ENCODE measurements around the gene MFSD1. TPM values are rescaled to one million over a fixed set of nuclear protein-coding genes. Genes with fewer than 3 reads are reported as not detected.

Gene MFSD1
- polyA plus RNA-seq, 1 experiment = 89.9 TPM

GRCh38 chr3:158875700-158876099 lies 73.8 kb downstream of the MFSD1 start:
- no peak for DNase-seq (ENCODE audit: low read depth, low spot score)
- no peak overlapping the region for H3K27ac ChIP-seq (ENCODE audit: low read depth, low read length)
- H3K9me3 ChIP-seq (ENCODE audit: control insufficient read depth, insufficient read depth, low read length) = no peaks in the 10 kb centered on the region
- no peak overlapping the region for H3K4me3 ChIP-seq (ENCODE audit: low read depth, low read length)
- ChIA-PET POLR2A (no interaction called here), CTCF (interaction anchor here (0.5 kb wide), 1 partner anchor 85 kb away, joined by 5 read pairs; no protein-coding TSS in a partner anchor)
- H3K27me3 ChIP-seq (ENCODE audit: control insufficient read depth, insufficient read depth, low read length) = no peaks in the 10 kb centered on the region
- no peak for TF ChIP-seq CTCF (IDR thresholded peaks at IDR 0.05; ENCODE audit: low read depth, low read length)

Other genes with a start within 250 kb of the MFSD1 start
- gene MLF1, start 230.9 kb upstream of the MFSD1 start, polyA plus RNA-seq (2011; rRNA removed) = 6.7 and 10.1 TPM in 2 replicates
- 18.9 and 22.2 TPM in 2 replicates for gene GFM1, start 157.5 kb upstream of the MFSD1 start, polyA plus RNA-seq (2011; rRNA removed)
- gene LXN, start 129.4 kb upstream of the MFSD1 start, polyA plus RNA-seq (2011; rRNA removed) = 281 and 347 TPM in 2 replicates
- 39.0 and 50.4 TPM in 2 replicates for gene RARRES1, start 69.6 kb upstream of the MFSD1 start, polyA plus RNA-seq (2011; rRNA removed)

Data from AG04450 (cell line).